GM12865 (cell line): Measurements from ENCODE around the gene NUP153.
"Not testable (repeated sequence)": the region's sequence is repeated elsewhere in the genome, so short reads cannot be mapped to it uniquely, and the experiment has no call there.

Source experiments
- DNase-seq: peaks from one replicate; pipeline ENCODE4 v3.0.0; 2010; ENCODE audit warnings: low read depth
- H3K4me3 ChIP-seq: 2 replicates; pipeline ENCODE4 v1.5.1; 2011; ENCODE audit warnings: mild to moderate bottlenecking, low read depth, low read length, control low read depth
- CTCF ChIP-seq: IDR thresholded peaks from 2 replicates; pipeline ENCODE4 v1.5.1; 2011; ENCODE audit warnings: low read length, control low read depth, low read depth, inconsistent platforms; ENCODE audit not compliant: insufficient read depth; ENCODE audit errors: missing control alignments

NUP153 gene

GRCh38 chr6:17737704-17738252 is 31.1 kb upstream of the NUP153 start:
- H3K4me3 ChIP-seq, result no peak overlapping the region
- DNase-seq, result no peak
- no peak for TF ChIP-seq CTCF

DNA sequence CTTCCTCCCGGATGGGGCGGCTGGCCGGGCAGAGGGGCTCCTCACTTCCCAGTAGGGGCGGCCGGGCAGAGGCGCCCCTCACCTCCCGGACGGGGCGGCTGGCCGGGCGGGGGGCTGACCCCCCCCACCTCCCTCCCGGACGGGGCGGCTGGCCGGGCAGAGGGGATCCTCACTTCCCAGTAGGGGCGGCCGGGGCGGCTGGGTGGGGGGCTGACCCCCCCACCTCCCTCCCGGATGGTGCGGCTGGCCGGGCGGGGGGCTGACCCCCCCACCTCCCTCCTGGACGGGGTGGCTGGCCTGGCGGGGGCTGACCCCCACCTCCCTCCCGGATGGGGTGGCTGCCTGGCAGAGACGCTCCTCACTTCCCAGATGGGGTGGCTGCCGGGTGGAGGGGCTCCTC is 28.6 kb upstream of the NUP153 start:
- DNase-seq, result not testable (repeated sequence)

GRCh38 chr6:17730078-17730704 is 23.5 kb upstream of the NUP153 start:
- TF ChIP-seq CTCF, result no peak
- H3K4me3 ChIP-seq, result no peak overlapping the region
- DNase-seq, result no peak

More for the DNA sequence above, 28.6 kb upstream of the NUP153 start:
- H3K4me3 ChIP-seq, result not testable (repeated sequence)

DNA sequence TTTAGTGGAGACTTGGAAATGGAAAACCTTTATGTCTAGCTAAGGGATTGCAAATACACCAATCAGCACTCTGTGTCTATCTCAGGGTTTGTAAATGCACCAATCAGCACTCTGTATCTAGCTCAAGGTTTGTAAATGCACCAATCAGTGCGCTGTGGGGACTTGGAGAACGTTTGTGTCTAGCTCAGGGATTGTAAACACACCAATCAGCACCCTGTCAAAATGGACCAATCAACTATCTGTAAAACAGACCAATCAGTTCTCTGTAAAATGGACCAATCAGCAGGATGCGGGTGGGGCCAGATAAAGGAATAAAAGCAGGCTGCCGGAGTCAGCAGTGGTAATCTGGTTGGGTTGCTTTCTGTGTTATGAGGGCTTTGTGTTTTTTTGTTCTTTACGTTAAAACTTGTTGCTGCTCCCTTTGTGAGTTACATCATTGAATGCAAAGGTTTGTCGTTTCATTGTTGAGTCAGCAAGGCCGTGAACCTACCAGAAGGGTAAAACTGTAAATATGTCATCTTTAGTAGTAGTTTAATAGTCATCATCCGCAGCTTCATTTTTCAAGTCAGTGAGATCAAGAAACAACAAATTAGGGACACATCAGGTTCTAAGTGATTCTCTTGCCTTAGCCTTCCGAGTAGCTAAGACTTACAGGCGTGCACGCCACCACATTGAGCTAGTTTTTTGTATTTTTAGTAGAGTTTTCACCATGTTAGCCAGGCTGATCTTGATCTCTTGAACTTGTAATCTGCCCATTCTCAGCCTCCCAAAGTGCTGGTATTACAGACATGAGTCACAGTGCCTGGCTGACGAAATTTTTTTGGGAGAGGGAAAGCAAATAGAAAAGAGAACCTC is 22.7 kb upstream of the NUP153 start:
- DNase-seq, result no peak
- no peak for TF ChIP-seq CTCF
- H3K4me3 ChIP-seq, result no peak overlapping the region

- no peak for DNase-seq
- H3K4me3 ChIP-seq, result no peak overlapping the region
- no peak for TF ChIP-seq CTCF
Measured at GRCh38 chr6:17728551-17729222, 22.0 kb upstream of the NUP153 start.

GRCh38 chr6:17725083-17725482 is 18.4 kb upstream of the NUP153 start:
- TF ChIP-seq CTCF, result no peak
- no peak overlapping the region for H3K4me3 ChIP-seq
- DNase-seq, result no peak

DNA sequence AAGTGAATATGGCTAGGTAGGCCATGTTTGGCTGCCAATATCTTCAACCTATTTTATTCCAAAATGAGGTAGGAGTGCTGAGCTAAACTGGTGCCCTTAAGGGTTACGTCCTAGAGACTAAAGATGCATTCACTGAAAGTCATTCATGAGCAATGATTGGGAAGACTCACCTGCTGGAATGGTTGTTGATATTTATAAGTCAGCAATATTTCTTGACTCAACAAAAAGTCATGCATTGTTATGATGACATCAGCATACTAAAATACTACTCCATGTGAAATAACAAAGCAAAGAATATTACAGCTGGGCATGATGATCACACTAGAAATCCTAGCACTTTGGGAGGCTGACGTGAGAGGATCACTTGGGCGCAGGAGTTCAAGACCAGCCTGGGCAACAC is 17.6 kb upstream of the NUP153 start:
- TF ChIP-seq CTCF, result no peak
- DNase-seq, result no peak
- H3K4me3 ChIP-seq, result no peak overlapping the region
